Gastroesophageal sphincter (tissue), 3 donors: ENCODE measurements around the gene FCN2.

Experiments used
- POLR2AphosphoS5 ChIP-seq: sonication (generic); formaldehyde crosslinking; IDR thresholded peaks from one replicate; pipeline ENCODE4 v1.6.1; 2017; ENCODE audit warnings: antibody characterized with exemption
- TF ChIP-seq, protein P1 (sequence below), 4 experiments: fragments of 200-600 bp in 2 of 4; fragments of 450-650 bp in 2 of 4; sonication (generic) in 1 of 4; IDR thresholded peaks; one replicate each; pipeline ENCODE4 v1.5.1; 2017 to 2019; ENCODE audit warnings: antibody characterized with exemption in 4 of 4, mild to moderate bottlenecking in 2 of 4, moderate library complexity in 2 of 4

DNA sequence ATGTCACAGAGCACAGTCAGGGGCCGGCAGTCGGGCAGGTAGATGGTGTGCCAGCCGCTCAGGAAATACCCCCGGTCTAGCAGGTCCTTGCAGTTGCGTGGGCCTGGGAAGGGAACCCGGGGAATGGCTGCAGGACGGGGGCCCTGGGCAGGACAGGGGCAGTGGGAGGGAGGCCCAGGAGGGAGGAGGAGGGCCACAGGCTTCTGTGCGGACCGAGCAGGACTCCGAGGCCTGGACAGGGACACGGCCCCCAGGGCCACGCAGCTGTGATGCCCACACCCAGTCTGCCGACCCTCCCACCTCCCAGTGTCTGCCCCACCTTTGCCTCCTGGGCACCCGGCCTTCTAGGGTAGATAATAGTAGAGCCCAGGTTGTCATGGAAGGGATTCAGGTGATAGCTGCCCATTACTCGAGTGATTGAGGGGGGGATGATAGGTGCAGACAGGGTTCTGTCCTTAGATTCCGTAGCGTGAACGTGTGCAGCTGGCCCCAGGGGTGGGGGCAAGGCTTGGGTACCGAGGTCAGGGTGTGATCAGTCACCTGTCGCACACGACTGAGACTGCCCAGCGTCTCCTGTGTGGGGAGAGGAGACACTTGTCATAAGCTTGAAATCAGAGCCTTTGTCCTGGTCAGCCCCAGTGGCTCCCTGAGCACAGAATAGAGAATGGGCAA lies 32.6 kb downstream of the FCN2 start:
- no peak for TF ChIP-seq POLR2AphosphoS5
- TF ChIP-seq, protein P1, sequence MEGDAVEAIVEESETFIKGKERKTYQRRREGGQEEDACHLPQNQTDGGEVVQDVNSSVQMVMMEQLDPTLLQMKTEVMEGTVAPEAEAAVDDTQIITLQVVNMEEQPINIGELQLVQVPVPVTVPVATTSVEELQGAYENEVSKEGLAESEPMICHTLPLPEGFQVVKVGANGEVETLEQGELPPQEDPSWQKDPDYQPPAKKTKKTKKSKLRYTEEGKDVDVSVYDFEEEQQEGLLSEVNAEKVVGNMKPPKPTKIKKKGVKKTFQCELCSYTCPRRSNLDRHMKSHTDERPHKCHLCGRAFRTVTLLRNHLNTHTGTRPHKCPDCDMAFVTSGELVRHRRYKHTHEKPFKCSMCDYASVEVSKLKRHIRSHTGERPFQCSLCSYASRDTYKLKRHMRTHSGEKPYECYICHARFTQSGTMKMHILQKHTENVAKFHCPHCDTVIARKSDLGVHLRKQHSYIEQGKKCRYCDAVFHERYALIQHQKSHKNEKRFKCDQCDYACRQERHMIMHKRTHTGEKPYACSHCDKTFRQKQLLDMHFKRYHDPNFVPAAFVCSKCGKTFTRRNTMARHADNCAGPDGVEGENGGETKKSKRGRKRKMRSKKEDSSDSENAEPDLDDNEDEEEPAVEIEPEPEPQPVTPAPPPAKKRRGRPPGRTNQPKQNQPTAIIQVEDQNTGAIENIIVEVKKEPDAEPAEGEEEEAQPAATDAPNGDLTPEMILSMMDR (IDR thresholded peaks at IDR 0.05), result no peak
